ENCODE data around the gene ERVFRD-1.
"Not testable (repeated sequence)": the region's sequence is repeated elsewhere in the genome, so short reads cannot be mapped to it uniquely, and the experiment has no call there.

ERVFRD-1 gene

DNA sequence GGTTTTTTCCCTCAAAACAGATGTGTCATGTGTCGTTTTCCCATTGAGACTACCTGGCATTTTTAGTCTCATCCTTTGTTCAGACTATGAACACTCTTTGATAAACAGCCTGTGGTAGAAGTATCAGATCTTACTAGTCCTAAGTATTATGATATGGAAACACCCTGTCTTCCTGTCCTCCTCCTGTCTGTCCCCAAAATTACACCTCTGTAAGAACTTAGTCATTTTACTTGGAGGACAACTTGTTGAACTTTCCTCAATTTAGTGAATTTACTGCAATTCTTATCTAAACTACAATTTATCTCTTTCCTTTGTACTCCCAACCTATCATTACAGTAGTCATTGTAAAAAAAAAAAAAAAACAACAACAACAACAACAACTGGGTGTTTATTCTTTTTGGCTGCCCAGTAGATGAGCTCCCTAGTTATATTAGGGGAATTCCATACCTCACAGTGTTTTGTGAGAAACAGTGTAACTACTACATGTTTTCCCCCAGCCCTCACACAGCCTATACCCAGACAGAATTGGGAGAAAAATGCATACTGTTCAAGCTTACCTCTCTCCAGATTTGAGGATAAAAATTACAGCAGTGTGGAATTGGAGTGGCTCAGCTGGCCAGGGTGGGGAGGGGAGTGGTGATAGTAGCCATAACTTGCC lies 18.5 kb upstream of the ERVFRD-1 start:
- TF ChIP-seq, protein P1, sequence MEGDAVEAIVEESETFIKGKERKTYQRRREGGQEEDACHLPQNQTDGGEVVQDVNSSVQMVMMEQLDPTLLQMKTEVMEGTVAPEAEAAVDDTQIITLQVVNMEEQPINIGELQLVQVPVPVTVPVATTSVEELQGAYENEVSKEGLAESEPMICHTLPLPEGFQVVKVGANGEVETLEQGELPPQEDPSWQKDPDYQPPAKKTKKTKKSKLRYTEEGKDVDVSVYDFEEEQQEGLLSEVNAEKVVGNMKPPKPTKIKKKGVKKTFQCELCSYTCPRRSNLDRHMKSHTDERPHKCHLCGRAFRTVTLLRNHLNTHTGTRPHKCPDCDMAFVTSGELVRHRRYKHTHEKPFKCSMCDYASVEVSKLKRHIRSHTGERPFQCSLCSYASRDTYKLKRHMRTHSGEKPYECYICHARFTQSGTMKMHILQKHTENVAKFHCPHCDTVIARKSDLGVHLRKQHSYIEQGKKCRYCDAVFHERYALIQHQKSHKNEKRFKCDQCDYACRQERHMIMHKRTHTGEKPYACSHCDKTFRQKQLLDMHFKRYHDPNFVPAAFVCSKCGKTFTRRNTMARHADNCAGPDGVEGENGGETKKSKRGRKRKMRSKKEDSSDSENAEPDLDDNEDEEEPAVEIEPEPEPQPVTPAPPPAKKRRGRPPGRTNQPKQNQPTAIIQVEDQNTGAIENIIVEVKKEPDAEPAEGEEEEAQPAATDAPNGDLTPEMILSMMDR (conservative IDR thresholded peaks at IDR 0.05; ENCODE audit: low read length): no peak
- no peak overlapping the region for H3K4me3 ChIP-seq (ENCODE audit: low read length)
- no peak for DNase-seq (ENCODE audit: low read depth)

DNA sequence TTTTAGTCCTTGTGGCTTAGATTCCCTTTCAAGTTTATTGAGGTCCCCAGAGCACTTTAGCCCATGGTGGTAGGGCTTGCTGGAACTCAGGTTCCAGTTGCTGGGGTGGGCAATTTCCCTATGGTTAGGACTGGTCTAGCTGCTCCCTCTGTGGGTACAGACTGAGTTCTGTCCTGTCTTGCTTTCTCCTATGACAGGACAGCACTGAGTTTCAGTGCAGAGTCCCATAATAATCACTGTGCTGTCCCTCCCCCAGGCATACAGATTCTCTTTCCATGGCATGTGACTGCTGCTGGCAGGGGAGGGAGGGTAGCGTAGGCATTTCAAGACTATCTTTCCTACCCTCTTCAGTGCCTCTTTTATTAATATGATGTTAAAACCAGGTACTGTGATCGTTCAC lies 17.1 kb upstream of the ERVFRD-1 start:
- DNase-seq (ENCODE audit: low read depth): no peak
- TF ChIP-seq, protein P1 (conservative IDR thresholded peaks at IDR 0.05; ENCODE audit: low read length): no peak
- H3K4me3 ChIP-seq (ENCODE audit: low read length): no peak overlapping the region

DNA sequence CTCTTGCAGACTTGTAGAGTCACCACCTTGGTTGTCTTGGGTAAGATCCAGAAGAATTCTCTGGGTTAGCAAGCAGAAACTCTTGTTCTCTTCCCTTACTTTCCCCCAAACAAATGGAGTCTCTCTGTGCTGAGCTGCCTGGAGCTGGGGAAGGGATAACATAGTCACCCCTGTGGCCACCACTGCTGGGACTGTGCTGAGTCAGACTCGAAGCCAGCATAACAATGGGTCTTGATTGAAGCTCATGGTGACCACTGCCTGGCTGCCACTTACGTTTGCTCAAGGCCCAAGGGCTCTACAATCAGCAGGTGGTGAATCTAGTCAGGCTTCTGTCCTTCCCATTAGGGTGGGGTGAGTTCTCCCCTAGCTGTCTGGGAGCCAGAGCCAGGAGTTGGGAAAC lies 15.4 kb upstream of the ERVFRD-1 start:
- TF ChIP-seq, protein P1 (conservative IDR thresholded peaks at IDR 0.05; ENCODE audit: low read length): no peak
- DNase-seq (ENCODE audit: low read depth): peak; percentile 5
- no peak overlapping the region for H3K4me3 ChIP-seq (ENCODE audit: low read length)

DNA sequence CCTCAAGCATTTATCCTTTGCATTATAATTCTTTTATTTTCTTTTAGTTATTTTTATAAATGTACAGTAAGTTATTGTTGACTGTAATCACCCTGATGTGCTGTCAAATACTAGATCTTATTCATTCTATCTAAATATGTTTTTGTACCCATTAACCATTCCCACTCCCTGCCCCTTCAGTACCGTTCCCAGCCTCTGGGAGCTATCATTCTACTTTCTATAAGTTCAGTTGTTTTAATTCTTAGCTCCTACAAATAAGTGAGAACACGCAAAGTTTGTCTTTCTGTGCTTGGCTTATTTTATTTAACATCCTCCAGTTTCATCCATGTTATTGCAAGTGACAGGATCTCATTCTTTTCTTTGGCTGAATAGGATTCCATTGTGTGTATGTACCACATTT lies 12.5 kb upstream of the ERVFRD-1 start:
- no peak for DNase-seq (ENCODE audit: low read depth)
- TF ChIP-seq, protein P1 (conservative IDR thresholded peaks at IDR 0.05; ENCODE audit: low read length): no peak

DNA sequence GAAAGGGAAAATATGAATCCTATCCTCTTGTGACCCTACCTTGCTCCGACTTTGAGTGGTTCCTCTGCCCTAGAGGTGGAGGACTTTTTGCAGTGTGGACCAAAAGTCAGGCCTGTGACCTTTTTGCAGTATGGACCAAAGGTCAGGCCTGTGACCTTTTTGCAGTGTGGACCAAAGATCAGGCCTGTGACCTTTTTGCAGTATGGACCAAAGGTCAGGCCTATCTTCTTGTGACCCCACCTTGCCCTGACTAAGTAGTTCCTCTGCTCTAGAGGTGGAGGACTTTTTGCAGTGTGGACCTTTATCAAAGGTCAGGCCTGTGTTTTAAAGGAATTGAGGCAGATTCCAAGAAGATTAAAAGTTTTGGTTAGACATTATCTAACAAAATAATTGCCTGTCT lies 10.9 kb upstream of the ERVFRD-1 start:
- no peak overlapping the region for H3K4me3 ChIP-seq (ENCODE audit: low read length)
- TF ChIP-seq, protein P1 (conservative IDR thresholded peaks at IDR 0.05; ENCODE audit: low read length): no peak
- DNase-seq (ENCODE audit: low read depth): no peak

More for the DNA sequence above, 12.5 kb upstream of the ERVFRD-1 start:
- no peak overlapping the region for H3K4me3 ChIP-seq (ENCODE audit: low read length)

- TF ChIP-seq, protein P1 (conservative IDR thresholded peaks at IDR 0.05; ENCODE audit: low read length): no peak
- DNase-seq (ENCODE audit: low read depth): no peak
Measured at GRCh38 chr6:11121851-11122250, 10.3 kb upstream of the ERVFRD-1 start.

DNA sequence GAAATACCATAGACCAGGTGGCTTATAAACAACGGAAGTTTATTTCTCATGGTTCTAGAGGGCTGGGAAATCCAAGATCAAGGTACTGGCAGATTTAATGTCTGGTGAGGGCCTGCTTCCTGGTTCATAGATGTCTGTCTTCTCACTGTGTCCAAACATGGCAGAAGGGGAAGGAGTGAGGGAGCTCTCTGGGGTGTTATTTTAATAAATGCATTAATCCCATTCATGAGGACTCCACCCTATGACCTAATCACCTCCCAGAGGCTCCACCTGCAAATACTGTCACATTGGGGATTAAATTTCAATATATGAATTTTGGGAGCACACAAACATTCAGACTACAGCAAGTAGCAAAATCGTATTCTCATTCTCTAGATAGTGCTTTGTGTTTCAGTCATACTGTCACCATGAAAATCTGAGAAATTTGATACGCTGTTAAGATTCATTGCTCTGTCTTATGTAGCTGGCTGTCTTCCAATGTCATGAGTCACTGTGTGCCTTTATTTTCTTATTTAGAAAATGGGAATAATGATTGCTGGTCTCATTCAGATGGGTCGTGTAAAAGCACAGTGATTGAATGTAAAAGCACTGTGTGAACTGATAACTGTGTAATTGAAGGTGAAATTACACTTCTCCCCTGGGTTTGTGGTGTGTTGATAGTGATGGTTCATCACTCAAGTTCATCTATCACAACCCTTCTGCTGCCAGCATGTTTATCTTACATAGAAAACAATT lies 8.9 kb upstream of the ERVFRD-1 start:
- DNase-seq (ENCODE audit: low read depth): no peak
- H3K4me3 ChIP-seq (ENCODE audit: low read length): no peak overlapping the region
- TF ChIP-seq, protein P1 (conservative IDR thresholded peaks at IDR 0.05; ENCODE audit: low read length): no peak

More at GRCh38 chr6:11121851-11122250, 10.3 kb upstream of the ERVFRD-1 start:
- H3K4me3 ChIP-seq (ENCODE audit: low read length): no peak overlapping the region

GRCh38 chr6:11115808-11116536 lies 4.4 kb upstream of the ERVFRD-1 start:
- H3K4me3 ChIP-seq (ENCODE audit: low read length): not testable (repeated sequence)
- peak; percentile 31 for DNase-seq (ENCODE audit: low read depth)
